Stimulated activated CD8-positive, alpha-beta memory T cell treated with anti-CD3 and anti-CD28 coated beads, Interleukin-7, amount 100 ng/mL, for 24 hours (primary cell): ENCODE results near the gene BRAT1.

Experiments used
- DNase-seq: peaks from one replicate; pipeline ENCODE4 v3.0.0-alpha.2; 2020; ENCODE audit warnings: low read depth

BRAT1 gene

DNA sequence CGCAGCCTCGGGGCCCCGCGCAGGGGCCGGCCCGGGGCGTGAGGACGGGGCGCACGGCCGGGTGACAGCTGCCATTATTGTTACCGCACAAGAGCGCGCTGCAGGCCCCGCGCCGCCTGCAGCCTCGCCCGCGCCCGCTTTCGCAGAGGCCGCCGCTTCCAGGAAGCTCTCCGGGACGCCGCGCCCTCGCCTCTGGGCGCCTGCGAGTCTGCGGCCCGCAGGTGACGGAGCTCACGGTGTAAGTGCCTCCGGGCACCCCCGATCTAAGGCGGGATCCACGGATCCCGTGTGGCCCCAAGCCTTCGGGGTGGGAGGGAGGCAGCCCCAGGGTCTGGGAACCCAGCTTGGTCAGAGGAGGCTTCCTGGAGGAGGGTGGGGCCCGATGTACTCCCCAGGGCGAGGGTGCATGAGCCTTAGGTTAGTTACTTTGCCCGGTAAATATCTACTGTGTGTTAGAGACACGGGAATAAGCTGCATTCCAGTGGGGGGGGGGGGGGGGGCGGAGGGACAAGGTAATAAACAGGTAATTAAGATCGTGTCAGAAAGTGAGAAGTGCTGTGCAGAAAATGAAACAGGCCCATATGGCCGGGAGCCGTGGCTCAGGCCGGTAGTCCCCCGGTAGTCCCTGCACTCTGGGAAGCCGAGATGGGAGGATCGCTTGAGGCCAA, 4.1 kb upstream of the BRAT1 start:
- no peak for DNase-seq

DNA sequence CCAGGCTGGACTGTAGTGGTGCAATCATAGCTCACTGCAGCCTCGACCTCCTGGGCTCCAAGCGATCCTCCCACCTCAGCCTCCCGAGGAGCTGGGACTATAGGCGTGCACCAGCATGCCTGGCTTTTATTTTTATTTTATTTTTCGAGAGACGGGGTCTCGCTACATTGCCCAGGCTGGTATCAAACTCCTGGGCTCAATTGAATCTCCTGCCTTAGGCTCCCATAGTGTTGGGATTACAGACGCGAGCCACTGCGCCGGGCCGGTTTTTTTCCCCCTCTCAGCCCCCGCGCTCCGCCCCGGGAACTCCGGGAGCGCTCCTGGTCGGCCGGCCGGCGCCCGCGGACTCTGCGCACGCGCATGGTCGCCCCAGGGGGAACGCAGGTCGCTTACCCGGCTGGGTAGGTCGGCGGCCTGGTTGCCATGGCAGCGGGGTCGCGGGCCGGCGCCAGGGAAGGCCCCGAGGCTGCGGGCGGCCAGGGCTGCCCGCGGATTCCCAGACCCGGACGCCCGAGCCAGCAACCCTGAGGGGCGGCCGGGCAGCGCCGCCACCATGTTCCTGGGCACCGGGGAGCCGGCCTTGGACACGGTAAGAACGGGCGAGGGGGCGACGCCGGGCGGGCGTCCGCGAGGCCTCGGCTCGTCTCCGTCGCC, 3.4 kb upstream of the BRAT1 start, which contains the start of gene IQCE:
IQCE (plus strand) TSS at position 351 of the 654 bp plus-strand sequence; CDS start at position 554, 203 bp downstream.
- DNase-seq, result peak; percentile 80

DNA sequence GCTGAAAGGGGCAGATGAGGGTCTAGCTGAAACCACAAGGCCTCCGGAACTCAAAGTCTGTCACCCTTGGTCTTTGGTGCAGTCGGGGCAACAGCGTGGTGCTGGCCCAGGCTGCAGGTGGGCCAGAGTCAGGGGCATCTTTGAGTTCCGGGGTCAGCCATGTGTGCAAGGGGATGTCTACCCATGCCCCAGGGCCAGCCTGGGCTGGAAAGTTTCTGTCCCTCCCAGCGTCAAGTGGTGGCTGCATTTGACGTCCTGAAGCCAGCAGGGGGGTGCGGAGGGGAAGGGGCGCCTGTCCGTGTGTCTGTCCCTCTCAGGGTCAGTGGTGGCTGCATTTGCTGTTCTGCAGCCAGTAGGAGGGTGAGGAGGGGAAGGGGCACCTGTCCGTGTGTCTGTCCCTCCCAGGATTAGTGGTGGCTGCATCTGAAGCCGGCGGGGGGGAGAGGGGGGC, 638 bp downstream of the BRAT1 start:
- DNase-seq, result no peak

DNA sequence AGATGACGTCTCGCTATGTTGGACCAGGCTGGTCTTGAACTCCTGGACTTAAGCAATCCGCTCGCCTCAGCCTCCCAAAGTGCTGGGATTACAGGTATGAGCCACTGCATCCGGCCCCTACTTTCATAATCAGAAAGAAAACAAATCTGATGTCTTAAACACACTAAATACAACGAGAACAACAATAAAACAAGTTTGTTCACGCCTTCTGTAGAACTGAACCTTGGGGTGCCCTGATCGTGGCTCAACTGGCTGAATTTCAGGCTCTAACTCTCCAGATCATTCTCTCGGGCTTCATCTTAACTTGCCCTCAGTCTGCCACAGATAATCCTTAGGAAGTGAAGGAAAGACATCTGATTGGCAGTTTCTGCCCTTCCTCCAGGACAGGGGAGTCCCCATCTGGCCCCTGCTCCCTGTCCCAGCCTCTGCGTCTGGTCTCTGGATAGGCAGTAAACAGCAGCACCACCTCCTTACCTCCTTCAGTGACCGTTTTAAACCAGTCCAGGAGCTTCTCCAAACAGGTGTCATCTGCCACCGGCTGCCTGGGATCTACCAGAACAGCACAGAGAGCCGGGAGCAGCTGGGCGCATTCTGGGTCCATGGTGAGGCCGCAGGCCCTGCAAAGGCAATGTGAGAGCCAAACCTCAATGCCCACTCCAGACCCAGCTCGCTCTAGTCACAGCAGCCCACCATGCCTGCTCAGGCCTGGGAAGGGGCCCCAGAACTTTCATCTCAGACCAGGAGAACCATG, 1.3 kb downstream of the BRAT1 start:
- no peak for DNase-seq

DNA sequence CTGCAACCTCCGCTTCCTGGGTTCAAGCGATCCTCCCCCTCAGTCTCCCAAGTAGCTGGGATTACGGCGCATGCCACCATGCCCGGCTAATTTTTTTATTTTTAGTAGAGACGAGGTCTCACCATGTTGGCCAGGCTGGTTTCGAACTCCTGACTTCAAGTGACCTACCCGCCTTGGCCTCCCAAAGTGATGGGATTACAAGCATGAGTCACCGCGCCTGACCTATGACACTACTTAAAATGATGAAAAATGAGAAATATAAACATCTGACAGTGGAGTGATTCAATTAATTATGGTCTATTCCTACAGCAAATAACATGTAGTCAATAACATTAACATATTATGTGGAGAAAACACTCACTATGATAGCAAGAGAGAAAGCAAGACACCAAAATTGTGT, 2.2 kb downstream of the BRAT1 start:
- DNase-seq, result no peak

DNA sequence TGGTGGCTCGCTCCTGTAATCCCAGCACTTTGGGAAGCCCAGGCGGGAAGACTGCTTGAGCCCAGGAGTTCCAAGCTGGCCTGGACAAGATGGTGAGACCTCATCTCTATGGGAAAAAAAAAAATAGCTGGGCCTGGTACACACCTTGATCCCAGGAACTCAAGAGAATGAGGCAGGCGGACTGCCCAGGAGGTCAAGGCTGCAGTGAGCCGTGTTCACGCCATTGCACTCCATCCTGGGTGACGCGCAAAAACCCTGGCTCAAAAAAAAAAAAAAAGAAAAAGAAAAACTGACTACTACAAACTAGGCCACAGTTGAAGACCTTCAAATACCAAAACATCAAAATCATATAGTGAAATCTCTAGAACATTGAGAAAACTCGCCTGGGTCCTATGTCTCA, 3.9 kb downstream of the BRAT1 start:
- no peak for DNase-seq

DNA sequence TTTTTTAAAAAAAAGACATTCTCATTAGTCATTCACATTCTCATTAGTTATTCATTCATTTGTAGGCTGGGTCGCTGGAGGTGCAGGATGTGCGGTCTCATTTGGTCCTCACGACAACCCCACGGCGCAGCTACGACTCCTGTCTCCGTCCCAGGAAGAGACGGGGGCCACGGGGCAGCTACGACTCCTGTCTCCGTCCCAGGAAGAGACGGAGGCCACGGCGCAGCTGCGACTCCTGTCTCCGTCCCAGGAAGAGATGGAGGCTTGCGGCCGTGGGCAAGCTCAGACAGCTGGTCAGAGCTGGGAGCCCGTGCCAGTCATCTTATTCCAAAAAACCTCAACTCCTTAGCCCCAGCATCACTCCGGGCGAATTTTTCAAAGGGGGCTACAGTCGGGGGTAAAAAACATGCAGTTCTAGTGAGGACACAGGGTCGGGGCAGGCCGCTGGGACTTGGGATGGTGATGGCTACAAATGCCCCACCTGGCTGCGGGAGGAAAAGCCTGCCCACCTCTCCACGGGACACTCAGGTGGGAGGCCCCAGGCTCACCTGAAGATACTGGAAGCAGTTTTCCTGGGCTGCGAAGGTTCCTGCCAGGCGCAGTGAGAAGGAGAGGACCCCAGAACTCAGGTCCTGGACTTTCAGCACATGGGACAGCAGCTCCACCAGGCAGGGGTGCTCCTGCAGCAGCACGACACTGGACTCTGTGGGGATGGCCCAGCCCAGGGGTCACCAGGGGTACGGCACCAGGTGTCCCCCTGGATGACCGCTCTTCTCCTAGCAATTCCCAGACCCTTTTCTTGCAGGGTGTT, 8.3 kb downstream of the BRAT1 start:
- no peak for DNase-seq

DNA sequence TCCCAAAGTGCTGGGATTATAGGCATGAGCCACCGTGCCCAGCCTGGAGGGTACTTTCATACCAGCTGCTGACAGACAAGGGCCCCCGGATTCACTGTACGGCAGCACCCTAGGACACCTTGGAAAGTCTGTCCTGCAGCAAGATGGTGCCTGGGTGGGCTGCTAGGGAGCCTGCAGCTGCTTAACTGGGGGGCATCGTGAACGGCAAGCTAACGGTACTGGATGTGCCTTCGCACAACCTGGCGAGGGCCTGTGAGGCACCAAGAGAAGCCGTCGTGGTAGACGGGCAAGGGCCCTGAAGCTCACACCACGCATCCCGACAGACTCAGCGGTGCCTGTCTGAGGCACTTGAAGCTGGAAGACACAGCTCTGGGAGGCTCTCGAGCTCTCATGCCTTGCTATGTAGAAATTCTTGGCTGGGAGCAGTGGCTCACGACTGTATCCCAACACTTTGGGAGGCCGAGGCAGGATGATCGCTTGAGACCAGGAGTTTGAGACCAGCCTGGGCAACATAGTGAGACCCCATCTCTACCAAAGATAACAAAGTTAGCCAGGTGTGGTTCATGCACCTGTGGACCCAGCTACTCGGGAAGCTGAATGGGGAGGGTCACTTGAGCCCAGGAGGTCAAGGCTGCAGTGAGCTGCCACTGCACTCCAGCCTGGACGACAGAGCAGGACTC, 9.4 kb downstream of the BRAT1 start:
- no peak for DNase-seq

DNA sequence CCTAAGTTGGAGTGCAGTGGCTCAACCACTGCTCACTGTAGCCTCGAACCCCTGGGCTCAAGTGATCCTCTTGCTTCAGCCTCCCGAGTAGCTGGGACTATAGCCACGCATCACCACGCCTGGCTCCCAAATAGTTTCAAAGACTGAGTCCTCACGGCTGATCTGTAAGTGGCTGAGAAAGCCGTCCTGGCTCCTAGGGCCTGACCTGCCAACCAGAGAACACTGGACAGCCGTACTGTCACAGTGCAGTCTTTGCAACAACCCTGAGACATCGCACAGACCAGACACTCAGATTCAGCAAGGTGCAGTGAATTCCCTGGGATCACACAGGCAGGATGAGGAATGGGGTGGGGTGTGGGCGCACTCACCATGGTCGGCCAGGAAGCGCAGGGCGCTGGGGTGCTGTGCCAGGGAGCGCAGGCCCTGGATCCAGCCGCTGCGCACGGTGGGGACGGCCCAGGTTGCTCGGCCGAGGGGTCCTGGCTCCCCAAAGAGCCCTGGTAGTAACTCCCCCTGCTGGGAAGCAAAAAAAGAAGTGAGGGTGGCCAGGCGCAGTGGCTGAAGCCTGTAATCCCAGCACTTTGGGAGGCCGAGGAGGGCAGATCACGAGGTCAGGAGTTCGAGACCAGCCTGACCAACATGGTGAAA, 10.7 kb downstream of the BRAT1 start:
- DNase-seq, result no peak

DNA sequence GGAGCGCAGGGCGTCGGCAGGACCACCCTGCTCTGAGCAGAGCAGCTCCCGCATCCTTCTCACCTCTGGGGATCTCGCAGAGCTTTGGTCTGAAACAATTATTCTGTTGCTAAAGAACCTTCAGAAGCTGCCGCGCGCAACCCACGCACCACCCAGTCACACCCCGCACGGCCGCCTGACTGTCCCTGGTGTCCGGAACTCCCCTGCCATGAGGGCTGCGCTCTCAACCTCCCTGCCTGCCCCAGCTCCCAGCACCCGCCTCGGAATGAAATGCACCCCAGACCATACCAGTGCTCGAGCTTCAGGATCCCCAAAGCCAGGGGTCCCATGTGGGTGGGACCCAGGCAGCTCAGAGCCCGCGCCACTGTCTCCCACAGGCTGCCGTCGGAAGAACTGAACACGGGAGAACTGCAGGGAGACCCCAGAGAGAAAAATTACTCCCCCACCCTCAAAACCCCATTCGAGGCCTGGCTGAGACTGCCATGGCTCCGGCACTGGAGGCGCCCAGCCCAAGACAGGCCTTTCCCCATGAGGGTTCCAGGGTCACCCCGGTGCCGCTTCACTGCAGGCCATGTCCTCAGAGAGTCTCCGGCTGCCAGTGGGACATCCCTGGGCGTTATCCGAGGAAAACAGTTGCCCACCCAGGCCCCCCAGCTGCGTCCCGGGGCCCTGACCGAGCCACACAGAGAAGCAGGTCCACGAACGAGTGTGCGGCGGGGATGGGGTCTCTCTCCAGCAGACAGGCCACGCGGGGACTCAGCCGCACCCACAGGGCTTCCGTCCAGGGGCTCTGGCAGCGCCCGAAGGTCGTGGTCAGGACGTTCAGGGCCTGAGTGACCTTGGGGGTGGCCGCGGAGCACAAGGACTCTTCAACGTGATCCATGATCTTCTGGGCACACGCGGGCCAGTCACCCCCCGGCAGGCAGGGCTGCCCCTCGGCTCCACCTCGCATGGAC, 12.1 kb downstream of the BRAT1 start:
- no peak for DNase-seq

DNA sequence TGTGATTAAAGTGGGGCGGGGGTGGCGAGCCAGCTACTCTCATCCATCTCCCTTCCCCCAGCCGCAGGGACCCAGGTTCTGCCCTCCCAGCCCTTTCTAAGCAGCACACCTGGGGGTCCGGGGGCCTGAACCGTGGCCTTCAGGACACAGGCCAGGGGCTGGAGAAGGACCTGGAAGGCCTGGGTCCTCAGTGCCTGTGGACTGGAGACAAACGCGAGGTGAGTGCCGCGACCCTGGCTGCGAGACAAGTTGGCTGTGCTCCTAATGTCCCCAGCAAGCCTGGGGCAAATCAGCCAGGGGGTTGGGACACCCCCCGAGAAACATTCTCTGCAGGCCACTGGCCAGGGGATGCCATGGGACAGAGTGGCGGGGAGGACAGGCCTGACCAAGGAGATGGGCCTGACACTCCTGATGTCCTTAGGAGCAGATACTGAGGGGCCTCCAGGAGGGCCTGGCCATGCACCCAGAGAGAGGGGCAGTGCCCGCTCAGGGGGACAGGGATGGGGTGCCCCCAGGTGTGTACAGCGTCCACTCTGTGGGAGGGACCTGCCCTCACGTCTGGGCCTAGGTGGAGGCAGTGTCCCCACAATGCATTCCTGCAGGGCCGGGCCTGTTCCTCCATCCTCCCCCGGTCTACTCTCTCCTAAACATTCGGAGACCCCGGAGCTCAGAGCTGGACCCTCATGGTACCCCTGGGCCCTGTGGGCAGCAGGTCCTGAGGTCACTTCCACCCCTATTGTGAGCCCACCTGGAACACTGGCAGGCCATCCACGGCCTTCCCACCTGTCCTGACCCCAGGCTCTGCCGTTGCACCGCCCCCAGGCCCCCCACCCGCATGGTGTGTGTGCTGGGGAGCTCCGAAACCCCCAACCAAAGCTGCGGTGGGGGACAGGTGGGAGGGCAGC, 13.1 kb downstream of the BRAT1 start:
- no peak for DNase-seq

DNA sequence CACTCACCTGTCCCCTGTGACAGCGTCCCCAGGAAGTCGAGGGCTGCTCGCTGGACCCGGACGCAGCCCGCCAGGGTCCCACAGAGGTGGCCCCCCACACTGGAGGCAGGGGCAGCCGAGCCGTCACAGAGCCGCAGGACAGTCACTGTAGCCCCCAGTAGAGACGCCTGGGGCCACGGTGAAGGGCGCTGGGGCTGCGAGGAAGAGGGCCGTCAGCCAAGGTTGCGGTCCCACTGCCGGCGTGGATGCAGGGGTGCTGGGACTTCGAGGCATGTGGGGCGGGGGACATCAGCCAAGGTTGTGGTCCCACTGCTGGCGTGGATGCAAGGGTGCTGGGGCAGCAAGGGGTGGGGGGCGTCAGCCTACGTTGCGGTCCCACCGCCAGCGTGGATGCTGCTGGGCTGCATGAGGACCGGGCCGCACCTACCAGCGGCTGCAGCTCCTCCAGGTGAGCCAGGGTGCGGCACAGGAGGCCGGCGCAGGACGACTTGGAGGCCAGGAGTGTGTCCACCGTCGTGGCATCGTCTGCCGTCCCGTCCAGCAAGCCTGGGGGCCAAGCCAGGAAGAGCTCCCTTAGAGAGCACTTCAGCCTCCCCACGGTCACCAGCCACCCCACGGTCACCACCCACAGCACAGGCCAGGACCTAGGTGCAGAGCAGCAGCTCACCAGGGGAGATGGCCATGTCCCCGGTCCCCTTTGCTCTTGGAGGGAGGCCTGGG, 13.9 kb downstream of the BRAT1 start:
- DNase-seq, result no peak

DNA sequence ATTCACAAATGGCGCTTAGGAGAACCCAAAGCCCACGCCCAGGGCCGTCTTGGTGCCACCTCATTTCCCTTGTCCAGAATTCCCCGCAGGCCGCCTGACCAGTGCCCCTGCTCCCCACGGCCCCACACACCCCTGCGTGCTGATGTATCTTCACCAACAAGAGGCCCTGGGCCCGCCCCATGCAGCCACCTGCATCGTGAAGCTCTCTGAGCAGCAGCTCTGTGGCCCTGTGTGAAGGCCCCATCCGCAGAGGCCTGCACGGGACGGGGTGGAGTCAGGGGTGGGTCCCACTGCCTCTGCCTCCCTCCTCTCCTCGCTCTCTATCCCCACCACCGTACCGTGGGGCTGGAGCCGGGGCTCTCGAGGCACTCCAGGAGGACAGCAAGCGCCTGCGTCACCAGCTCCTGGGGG, 14.7 kb downstream of the BRAT1 start:
- DNase-seq, result no peak

DNA sequence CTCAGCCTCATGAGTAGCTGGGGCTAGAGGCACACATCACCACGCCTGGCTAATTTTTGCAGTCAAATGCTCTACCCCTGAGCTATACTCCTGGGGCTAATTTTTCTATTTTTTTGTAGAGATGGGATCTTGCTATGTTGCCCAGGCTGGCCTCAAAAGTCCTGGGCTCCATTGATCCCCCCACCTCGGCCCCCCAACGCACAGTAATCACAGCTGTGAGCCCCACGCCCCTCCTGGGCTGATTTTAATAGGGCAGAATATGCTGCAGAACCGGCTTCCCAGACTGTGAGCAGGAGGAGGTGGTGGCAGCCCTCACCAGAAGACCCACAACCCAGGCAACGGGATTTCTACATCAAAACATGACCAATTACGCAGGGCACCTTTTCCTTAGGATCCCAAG, 15.2 kb downstream of the BRAT1 start:
- DNase-seq, result no peak

DNA sequence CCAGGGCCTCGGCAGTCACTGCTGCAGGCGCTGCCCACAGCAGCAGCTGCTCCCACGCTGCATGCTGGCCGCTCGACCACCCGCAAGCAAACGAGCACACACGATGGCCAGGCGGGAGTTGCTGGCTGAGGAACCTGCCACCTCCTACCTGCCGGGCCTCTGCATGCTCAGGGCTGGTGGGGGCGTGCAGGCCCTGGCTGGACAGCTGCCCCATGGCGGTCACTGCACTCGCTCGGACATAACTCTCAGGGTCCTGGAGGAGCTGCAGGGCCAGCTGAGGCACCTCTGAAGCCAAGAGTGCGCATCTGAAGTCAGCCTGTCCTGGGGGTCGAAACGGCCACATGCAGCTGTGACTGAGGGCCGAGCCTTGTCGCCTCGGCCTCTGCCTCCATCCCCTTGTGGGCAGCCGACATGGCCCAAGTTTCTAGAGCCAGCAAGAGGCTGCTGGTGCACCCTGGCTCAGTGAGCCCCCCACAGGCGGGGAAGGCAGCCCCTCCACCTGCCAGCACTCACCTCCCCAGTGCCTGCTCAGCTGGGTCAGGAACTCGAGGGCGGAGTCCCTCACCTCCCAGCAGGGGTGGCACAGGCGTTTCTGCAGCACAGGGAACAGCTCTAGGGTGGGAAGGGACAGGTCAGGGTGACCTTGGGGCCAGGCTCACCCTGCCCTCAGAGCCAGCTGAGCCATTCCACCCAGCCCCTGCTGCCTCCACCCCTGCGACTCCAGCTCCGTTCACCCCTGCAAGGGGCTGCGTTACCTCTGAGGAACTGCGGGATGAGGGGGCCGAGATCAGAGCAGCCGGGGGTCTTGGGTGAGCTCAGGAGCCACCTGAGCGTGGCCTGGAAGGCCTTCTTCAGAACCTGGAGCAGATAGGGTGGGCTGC, 16.1 kb downstream of the BRAT1 start:
- no peak for DNase-seq

DNA sequence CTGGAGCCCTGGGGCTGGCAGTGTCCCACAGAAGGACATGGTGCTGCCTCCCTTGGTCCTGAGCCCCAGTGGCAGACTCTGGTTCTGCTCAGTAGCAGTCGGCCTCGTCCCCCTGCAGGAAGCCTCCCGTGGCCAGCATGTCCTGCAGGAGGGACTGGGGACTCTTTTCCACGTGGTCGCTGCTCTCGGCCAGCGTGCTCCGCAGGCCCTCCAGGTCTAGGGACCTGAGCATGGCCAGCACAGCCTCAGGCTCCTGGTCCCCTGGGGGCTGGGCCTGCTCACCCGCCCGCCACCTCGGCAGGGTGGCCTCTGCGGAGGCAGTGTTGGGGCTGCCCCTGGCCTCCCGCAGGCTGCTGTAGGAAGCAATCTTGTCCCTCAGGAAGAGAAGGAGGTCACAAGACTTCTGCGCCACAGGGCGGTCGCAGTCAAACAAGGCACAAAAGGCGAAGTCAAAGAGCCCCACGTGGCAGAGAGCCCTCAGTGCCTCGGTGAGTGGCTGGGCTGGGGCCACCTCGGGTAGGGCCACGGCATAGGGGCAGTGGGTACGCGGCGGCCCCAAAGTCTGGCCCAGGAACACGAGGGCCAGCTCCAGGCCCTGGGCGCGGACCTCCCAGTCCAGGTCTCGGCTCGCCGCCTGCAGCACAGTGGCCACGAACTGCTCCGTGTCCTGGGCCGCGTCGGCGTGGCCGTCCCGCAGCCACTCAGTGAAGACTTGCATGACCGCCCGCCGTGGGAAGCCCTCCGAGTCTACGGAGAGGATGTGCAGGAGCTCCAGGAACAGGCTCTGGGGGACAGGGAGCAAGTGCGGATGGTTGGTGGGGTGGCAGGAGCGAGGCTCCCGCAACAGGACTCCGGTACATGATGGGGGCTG, 17.1 kb downstream of the BRAT1 start:
- DNase-seq, result no peak
